ENCODE measurements around the gene NR2E1.

The NR2E1 gene

GRCh38 chr6:108194503-108194902 lies 28.7 kb downstream of the NR2E1 start:
- no peaks in the 10 kb centered on the region for H3K9me2 ChIP-seq (replicated peaks; ENCODE audit: control insufficient read depth, low read length)
- no peaks in the 10 kb centered on the region for H3K79me2 ChIP-seq (ENCODE audit: control insufficient read depth, low read length)
- H3K9me3 ChIP-seq (ENCODE audit: control insufficient read depth, insufficient read depth, low read length), result no peaks in the 10 kb centered on the region
- no peak overlapping the region for H3K27ac ChIP-seq (ENCODE audit: low read depth, low read length)
- H4K20me1 ChIP-seq (ENCODE audit: control insufficient read depth, insufficient read depth, low read depth, low read length), result no peaks in the 10 kb centered on the region
- peaks cover 4% of the 10 kb centered on the region for H3K27me3 ChIP-seq (ENCODE audit: control insufficient read depth, low read length)
- TF ChIP-seq CTCF (IDR thresholded peaks at IDR 0.05; ENCODE audit: low read depth, low read length, poor library complexity, severe bottlenecking), result no peak
- no peak for TF ChIP-seq EZH2phosphoT487 (IDR thresholded peaks at IDR 0.05; ENCODE audit: borderline replicate concordance, low read length)
- no peaks in the 10 kb centered on the region for H3K36me3 ChIP-seq (ENCODE audit: control insufficient read depth, low read length)
- no peak overlapping the region for H3K4me3 ChIP-seq (ENCODE audit: low read length)
- H3K4me2 ChIP-seq (ENCODE audit: low read length), result no peak overlapping the region
- no peaks in the 10 kb centered on the region for H3F3A ChIP-seq (ENCODE audit: control insufficient read depth, insufficient read depth)
- H3K4me1 ChIP-seq (ENCODE audit: control insufficient read depth, low read length), result no peaks in the 10 kb centered on the region

GRCh38 chr6:108195209-108195608 lies 29.4 kb downstream of the NR2E1 start:
- Histone ChIP-seq H3K9me2 (replicated peaks; ENCODE audit: control insufficient read depth, low read length) (no peaks in the 10 kb centered on the region), H3F3A (ENCODE audit: control insufficient read depth, insufficient read depth) (no peaks in the 10 kb centered on the region), H3K79me2 (ENCODE audit: control insufficient read depth, low read length) (no peaks in the 10 kb centered on the region), H3K4me2 (ENCODE audit: low read length) (no peak overlapping the region), H3K4me1 (ENCODE audit: control insufficient read depth, low read length) (no peaks in the 10 kb centered on the region), H3K9me3 (ENCODE audit: control insufficient read depth, insufficient read depth, low read length) (no peaks in the 10 kb centered on the region), H3K27ac (ENCODE audit: low read depth, low read length) (no peak overlapping the region), H3K4me3 (ENCODE audit: low read length) (no peak overlapping the region), H3K27me3 (ENCODE audit: control insufficient read depth, low read length) (peaks cover 4% of the 10 kb centered on the region), H3K36me3 (ENCODE audit: control insufficient read depth, low read length) (no peaks in the 10 kb centered on the region), H4K20me1 (ENCODE audit: control insufficient read depth, insufficient read depth, low read depth, low read length) (no peaks in the 10 kb centered on the region)
- TF ChIP-seq EZH2phosphoT487 (IDR thresholded peaks at IDR 0.05; ENCODE audit: borderline replicate concordance, low read length), result no peak
- TF ChIP-seq CTCF (IDR thresholded peaks at IDR 0.05; ENCODE audit: low read depth, low read length, poor library complexity, severe bottlenecking), result no peak

- H3K9me2 ChIP-seq (replicated peaks; ENCODE audit: control insufficient read depth, low read length), result no peaks in the 10 kb centered on the region
- H3K4me1 ChIP-seq (ENCODE audit: control insufficient read depth, low read length), result no peaks in the 10 kb centered on the region
- no peaks in the 10 kb centered on the region for H3K27me3 ChIP-seq (ENCODE audit: control insufficient read depth, low read length)
- no peak overlapping the region for H3K27ac ChIP-seq (ENCODE audit: low read depth, low read length)
- H3K4me2 ChIP-seq (ENCODE audit: low read length), result no peak overlapping the region
- no peaks in the 10 kb centered on the region for H3K9me3 ChIP-seq (ENCODE audit: control insufficient read depth, insufficient read depth, low read length)
- TF ChIP-seq CTCF (IDR thresholded peaks at IDR 0.05; ENCODE audit: low read depth, low read length, poor library complexity, severe bottlenecking), result no peak
- TF ChIP-seq EZH2phosphoT487 (IDR thresholded peaks at IDR 0.05; ENCODE audit: borderline replicate concordance, low read length), result no peak
- H3F3A ChIP-seq (ENCODE audit: control insufficient read depth, insufficient read depth), result no peaks in the 10 kb centered on the region
- no peak overlapping the region for H3K4me3 ChIP-seq (ENCODE audit: low read length)
- no peaks in the 10 kb centered on the region for H3K36me3 ChIP-seq (ENCODE audit: control insufficient read depth, low read length)
- no peaks in the 10 kb centered on the region for H4K20me1 ChIP-seq (ENCODE audit: control insufficient read depth, insufficient read depth, low read depth, low read length)
- no peaks in the 10 kb centered on the region for H3K79me2 ChIP-seq (ENCODE audit: control insufficient read depth, low read length)
These were observed 33.1 kb downstream of the NR2E1 start for GRCh38 chr6:108198761-108199498.
